KOPT-K1 (cell line): ENCODE results near the gene ZNG1C.
"Not testable (repeated sequence)": the region's sequence is repeated elsewhere in the genome, so short reads cannot be mapped to it uniquely, and the experiment has no call there.

ENCODE experiments used
- H3K27ac ChIP-seq: fragments of 200-600 bp; sonication (generic); 2 replicates; pipeline ENCODE4 v1.5.1; 2016; ENCODE audit warnings: antibody characterized with exemption, mild to moderate bottlenecking, low read depth, low read length; ENCODE audit not compliant: poor library complexity, severe bottlenecking
- H3K36me3 ChIP-seq: fragments of 200-600 bp; sonication (generic); 2 replicates; pipeline ENCODE4 v1.5.1; 2017; ENCODE audit warnings: antibody characterized with exemption, mild to moderate bottlenecking, low read length, moderate library complexity; ENCODE audit not compliant: insufficient read depth
- H3K9me3 ChIP-seq: fragments of 200-600 bp; sonication (generic); 2 replicates; pipeline ENCODE4 v1.5.1; 2017; ENCODE audit warnings: antibody characterized with exemption, low read length, mild to moderate bottlenecking; ENCODE audit not compliant: insufficient read depth, poor library complexity, severe bottlenecking

The ZNG1C gene

DNA sequence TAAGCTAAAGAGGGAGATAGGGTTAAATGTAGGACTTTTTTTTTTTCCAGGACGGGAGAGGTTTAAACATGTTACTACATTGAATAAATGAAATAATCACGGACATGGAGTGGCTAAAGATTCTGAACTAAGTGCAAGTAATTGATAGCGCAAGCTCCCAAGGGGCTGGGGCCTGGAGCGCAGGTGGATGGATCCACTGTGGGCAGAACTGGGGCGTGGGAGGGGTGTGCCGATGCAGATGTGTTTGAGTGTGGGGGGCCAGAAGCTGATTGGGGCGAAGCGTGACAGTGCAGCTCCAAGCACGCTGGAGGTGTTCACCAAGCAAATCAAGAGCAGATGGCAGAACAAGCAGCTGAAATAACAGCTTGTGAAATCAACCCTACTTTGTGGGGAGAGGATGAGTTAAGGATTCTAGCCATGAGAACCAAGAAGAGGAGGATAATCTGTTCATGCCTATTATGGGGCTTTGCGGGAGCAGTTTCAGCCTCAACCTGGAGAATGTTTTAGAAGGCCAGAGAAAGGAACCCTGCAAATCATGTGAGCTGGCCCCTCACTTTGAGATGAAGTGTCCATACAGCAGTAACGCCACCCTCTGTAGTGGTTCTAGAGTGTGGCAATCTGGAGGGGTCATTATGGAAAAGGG lies 88.9 kb downstream of the ZNG1C start:
- not testable (repeated sequence) for H3K36me3 ChIP-seq, H3K9me3 ChIP-seq, H3K27ac ChIP-seq

DNA sequence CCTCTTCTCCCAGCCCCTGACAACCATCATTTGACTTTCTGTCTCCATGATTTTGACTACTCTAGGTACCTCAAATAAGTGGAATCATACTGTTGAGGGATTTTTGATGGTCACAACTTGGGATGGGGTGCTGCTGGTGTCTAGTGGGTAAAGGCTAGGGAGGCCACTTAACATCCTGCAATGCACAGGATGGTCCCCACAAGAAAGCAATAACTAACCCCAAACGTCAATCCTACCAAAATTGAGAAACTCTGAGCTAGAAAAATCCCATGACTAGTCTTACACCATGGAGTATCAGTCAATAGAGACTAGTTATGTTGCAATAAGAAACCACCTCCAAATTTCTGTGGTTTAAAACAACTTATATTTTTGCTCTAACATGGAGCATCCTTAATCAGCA lies 90.3 kb downstream of the ZNG1C start:
- H3K36me3 ChIP-seq, H3K9me3 ChIP-seq, H3K27ac ChIP-seq: not testable (repeated sequence)

DNA sequence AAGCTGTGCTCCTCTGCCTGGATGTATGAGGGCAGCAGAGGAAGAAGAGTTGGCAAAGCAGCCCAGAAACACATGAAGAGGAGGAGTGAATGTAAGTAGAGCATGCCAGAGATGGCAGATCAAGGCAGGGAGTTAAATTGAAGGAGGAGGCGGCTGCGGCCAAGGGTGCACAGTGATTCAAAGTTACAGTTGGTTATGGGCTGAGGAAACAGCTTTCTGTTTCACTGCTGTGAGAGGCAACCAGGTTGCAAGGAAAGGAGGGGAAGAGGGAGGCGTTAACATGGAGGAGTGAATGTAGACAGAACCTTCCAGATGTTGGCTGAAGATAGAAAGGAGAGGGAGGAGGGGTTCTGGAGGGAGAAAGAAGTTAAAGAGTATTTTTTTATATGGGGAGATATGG lies 94.2 kb downstream of the ZNG1C start:
- not testable (repeated sequence) for H3K36me3 ChIP-seq, H3K27ac ChIP-seq, H3K9me3 ChIP-seq

DNA sequence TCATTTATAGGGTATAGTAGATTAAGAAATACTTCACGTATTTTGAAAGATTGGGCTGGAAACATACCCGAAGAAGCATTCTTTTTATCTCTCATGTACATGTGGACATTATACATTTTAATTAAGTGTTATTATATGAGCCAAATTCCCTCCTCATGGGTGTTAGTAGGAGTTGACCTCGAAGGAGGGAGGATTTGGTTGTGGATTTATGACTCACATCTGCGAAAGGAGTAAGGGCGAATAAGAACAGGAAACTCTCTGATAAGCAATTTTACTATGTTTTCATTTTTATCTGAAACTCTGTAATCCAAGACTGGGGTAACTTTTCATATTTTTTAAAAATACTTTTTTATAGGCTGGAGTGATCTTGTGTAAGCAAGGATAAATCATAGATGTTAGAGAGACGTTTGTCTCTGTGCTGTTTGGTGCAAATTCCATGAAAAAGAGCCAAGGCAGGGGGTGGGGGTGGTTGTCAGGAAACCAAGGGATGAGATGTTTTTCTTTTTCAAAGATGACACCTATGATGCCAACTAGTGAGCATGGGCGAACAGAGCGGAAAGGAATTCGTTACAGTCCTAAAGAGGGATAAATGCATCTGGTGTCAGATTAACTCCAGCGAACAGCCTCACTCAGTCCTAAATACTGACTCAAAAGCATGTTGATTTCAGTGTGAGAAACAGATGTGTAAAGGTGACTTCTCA lies 95.0 kb downstream of the ZNG1C start:
- H3K9me3 ChIP-seq, H3K27ac ChIP-seq, H3K36me3 ChIP-seq: not testable (repeated sequence)

DNA sequence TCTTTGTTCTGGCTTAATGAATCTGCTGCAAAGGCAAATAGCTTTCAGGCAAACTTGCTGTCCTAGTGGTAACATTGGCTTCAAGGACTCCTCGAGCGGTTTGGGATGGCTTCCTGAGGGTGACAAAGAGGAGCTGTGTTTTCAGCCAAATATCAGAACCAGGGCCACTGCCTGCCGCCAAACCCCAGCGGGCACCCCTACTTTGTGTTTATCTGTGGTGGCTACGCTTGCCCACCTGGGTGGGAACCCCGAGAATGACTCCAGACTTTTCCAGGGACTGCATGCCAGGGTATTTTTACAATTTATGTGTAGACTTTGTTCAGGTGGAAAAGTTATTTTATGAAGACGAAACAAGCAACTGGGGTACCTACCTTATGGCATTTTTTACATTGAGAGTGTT lies 96.2 kb downstream of the ZNG1C start:
- H3K9me3 ChIP-seq, H3K36me3 ChIP-seq, H3K27ac ChIP-seq: not testable (repeated sequence)

DNA sequence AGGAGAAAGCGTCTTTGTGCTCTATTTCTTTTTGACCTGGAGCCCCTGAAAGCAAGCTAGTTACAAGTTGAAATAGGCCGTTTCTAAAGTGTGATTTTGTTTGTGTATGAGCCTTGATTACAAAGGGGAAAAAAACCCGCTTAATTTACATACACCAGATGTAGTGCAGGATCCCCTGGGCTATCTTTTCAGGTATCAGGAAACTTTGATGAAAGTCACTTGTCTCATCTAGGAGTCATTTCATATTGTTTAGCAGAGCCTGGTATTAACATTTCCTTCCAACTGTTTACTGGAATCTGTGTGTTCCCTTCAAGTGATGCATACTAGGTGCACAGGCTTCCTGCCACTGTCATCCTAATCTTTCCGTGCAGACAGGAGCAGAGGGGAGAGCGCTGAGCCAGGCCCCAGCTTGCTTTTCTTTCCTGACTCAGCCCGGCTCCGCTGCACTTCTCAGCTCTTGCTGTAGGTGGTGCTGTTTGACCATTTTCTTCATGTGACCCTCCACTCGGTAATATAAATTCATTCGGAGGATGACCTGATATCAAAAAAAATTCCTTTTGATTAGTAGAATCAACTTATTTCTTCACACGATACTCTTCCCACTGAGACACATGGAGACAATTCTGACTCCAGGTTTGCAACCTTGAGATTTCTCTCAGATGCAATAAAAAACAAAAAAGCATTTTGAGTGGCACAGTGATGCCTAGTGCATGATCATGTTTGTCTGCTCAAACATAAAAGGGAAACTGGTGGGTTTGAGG lies 100.7 kb downstream of the ZNG1C start:
- not testable (repeated sequence) for H3K9me3 ChIP-seq, H3K36me3 ChIP-seq, H3K27ac ChIP-seq

DNA sequence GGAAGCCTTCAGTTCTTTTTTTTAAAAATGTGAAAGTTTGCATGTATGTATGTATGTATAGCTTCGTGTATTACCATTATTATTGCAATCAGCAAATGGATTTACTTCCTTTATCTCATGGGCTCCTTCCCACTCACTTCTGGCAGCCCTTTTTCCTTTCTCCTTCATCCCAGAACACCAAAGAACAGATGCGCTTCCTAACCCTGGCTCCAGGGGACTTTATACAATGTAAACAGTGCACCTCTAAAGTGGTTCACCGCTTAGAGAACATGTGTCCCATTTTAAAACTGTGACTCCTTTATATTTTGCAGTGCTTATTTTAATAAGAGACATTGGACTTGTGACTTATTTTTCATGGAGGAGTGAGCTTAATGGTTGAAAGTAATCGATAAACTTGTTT lies 101.5 kb downstream of the ZNG1C start:
- H3K27ac ChIP-seq, H3K36me3 ChIP-seq, H3K9me3 ChIP-seq: not testable (repeated sequence)

DNA sequence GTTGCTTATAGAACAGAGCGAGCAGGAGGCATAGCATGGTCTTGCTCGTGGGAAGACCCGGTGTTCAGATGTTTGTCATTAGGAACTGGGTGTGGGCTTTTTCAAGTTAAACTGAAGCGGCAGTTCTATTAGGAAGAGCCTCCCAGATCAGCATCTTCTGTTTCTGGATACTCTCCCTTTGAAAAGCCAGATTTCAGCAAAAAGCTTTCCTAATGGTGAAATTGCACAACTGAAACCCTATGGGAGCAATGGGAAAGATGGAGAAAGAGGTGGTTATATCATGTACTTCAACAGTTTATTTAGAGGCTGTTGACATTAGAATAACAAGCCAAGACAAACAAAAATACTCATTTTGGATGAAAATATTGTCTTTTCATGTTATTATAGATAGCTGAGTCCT lies 102.2 kb downstream of the ZNG1C start:
- not testable (repeated sequence) for H3K9me3 ChIP-seq, H3K36me3 ChIP-seq

More for the DNA sequence above, 102.2 kb downstream of the ZNG1C start:
- H3K27ac ChIP-seq: not testable (repeated sequence)
